ENCODE results near the gene RHOJ. TPM values are rescaled to one million over a fixed set of nuclear protein-coding genes. Genes with fewer than 3 reads are reported as not detected.

Gene RHOJ
- total RNA-seq, 1 donor from 2014 or later, result 39.2 TPM

- Mint-ChIP-seq H3K36me3 (ENCODE audit: low read depth) (no peaks in the 10 kb centered on the region), H3K4me3 (ENCODE audit: unreplicated experiment) (no peak overlapping the region), H3K4me1 (ENCODE audit: low read depth) (no peaks in the 10 kb centered on the region), H3K9me3 (ENCODE audit: low read depth) (no peaks in the 10 kb centered on the region), H3K27ac (ENCODE audit: unreplicated experiment) (no peak overlapping the region), H3K27me3 (ENCODE audit: low read depth) (peaks cover 11% of the 10 kb centered on the region)
- no peak for TF ChIP-seq CTCF (IDR thresholded peaks at IDR 0.05)
- DNase-seq (ENCODE audit: low spot score), result no peak
These were observed 37.2 kb upstream of the RHOJ start for GRCh38 chr14:63167044-63167443.

- H3K4me1 Mint-ChIP-seq (ENCODE audit: low read depth), result no peaks in the 10 kb centered on the region
- no peaks in the 10 kb centered on the region for H3K36me3 Mint-ChIP-seq (ENCODE audit: low read depth)
- TF ChIP-seq CTCF (IDR thresholded peaks at IDR 0.05), result peak; percentile 99
- H3K27ac Mint-ChIP-seq (ENCODE audit: unreplicated experiment), result no peak overlapping the region
- H3K27me3 Mint-ChIP-seq (ENCODE audit: low read depth), result peaks cover 9% of the 10 kb centered on the region
- no peak overlapping the region for H3K4me3 Mint-ChIP-seq (ENCODE audit: unreplicated experiment)
- no peaks in the 10 kb centered on the region for H3K9me3 Mint-ChIP-seq (ENCODE audit: low read depth)
- no peak for DNase-seq (ENCODE audit: low spot score)
These were observed 29.5 kb upstream of the RHOJ start for GRCh38 chr14:63174760-63175191.

GRCh38 chr14:63175531-63175930, 28.7 kb upstream of the RHOJ start:
- Mint-ChIP-seq H3K27ac (ENCODE audit: unreplicated experiment) (no peak overlapping the region), H3K27me3 (ENCODE audit: low read depth) (peaks cover 4% of the 10 kb centered on the region), H3K9me3 (ENCODE audit: low read depth) (no peaks in the 10 kb centered on the region), H3K4me1 (ENCODE audit: low read depth) (no peaks in the 10 kb centered on the region), H3K4me3 (ENCODE audit: unreplicated experiment) (no peak overlapping the region), H3K36me3 (ENCODE audit: low read depth) (no peaks in the 10 kb centered on the region)
- DNase-seq (ENCODE audit: low spot score), result no peak
- no peak for TF ChIP-seq CTCF (IDR thresholded peaks at IDR 0.05)

- no peak overlapping the region for H3K4me3 Mint-ChIP-seq (ENCODE audit: unreplicated experiment)
- H3K27me3 Mint-ChIP-seq (ENCODE audit: low read depth), result no peaks in the 10 kb centered on the region
- H3K36me3 Mint-ChIP-seq (ENCODE audit: low read depth), result no peaks in the 10 kb centered on the region
- peak; percentile 40 for DNase-seq (ENCODE audit: low spot score)
- no peak overlapping the region for H3K27ac Mint-ChIP-seq (ENCODE audit: unreplicated experiment)
- H3K4me1 Mint-ChIP-seq (ENCODE audit: low read depth), result no peaks in the 10 kb centered on the region
- H3K9me3 Mint-ChIP-seq (ENCODE audit: low read depth), result peaks cover 9% of the 10 kb centered on the region
- TF ChIP-seq CTCF (IDR thresholded peaks at IDR 0.05), result no peak
These were observed 25.3 kb upstream of the RHOJ start for GRCh38 chr14:63178912-63179311.

GRCh38 chr14:63179383-63179782, 24.9 kb upstream of the RHOJ start:
- Mint-ChIP-seq H3K27me3 (ENCODE audit: low read depth) (no peaks in the 10 kb centered on the region), H3K36me3 (ENCODE audit: low read depth) (no peaks in the 10 kb centered on the region), H3K27ac (ENCODE audit: unreplicated experiment) (no peak overlapping the region), H3K4me3 (ENCODE audit: unreplicated experiment) (no peak overlapping the region), H3K4me1 (ENCODE audit: low read depth) (no peaks in the 10 kb centered on the region), H3K9me3 (ENCODE audit: low read depth) (peaks cover 9% of the 10 kb centered on the region)
- TF ChIP-seq CTCF (IDR thresholded peaks at IDR 0.05), result no peak
- DNase-seq (ENCODE audit: low spot score), result peak; percentile 59
